HCT116 (cell line): Measurements from ENCODE around the gene LCP1. TPM values are rescaled to one million over a fixed set of nuclear protein-coding genes. Genes with fewer than 3 reads are reported as not detected.
"Not testable (repeated sequence)": the region's sequence is repeated elsewhere in the genome, so short reads cannot be mapped to it uniquely, and the experiment has no call there.

Experiments used
- ATAC-seq: fragments of 200-7000 bp; cut with Tn5 transposase; 2 replicates; pipeline ENCODE4 v1.9.1; 2020; ENCODE audit warnings: mild to moderate bottlenecking, moderate library complexity
- BruUV-seq: library from RNA; stranded (reverse); fragments of 400-500 nt; replicated peaks from 2 replicates; lab custom pipeline; 2021; lab: Mats Ljungman, UMichigan
- CTCF ChIA-PET: fragments of 300-600 bp; sonication (Branson Sonifier 250); formaldehyde crosslinking; loops from one replicate; lab custom pipeline; 2021; ENCODE audit warnings: antibody characterized with exemption; lab: Charles Lee
- POLR2A ChIA-PET: fragments of 300-600, 350-600 bp; sonication (Branson Sonifier 250); formaldehyde crosslinking; loops from one replicate; lab custom pipeline; 2021; ENCODE audit warnings: antibody characterized with exemption; lab: Charles Lee
- RAD21 ChIA-PET, 2 experiments: fragments of 300-600 bp; sonication (Branson Sonifier 250); formaldehyde crosslinking; loops; one replicate each; lab custom pipeline; 2023; ENCODE audit warnings: low total read pairs in 2 of 2; ENCODE audit not compliant: uncharacterized antibody in 2 of 2, unreplicated experiment in 2 of 2, low non-redundant PET in 1 of 2; lab: Charles Lee
- DNase-seq: peaks from one replicate; pipeline ENCODE4 v3.0.0-alpha.2; 2010; ENCODE audit warnings: low read depth, low spot score
- H2AFZ ChIP-seq: fragments of 200-600 bp; shearing (Covaris generic), sonication (generic); 2 replicates; pipeline ENCODE4 v1.6.1; 2017; ENCODE audit warnings: low read depth, mixed run types, mixed read lengths, antibody characterized with exemption, low read length; ENCODE audit not compliant: poor library complexity, severe bottlenecking
- H3K27ac ChIP-seq: 2 replicates; pipeline ENCODE4 v1.5.1; 2012; ENCODE audit warnings: low read depth, low read length
- H3K27me3 ChIP-seq: fragments of 200-600 bp; sonication (generic); 2 replicates; pipeline ENCODE4 v1.6.1; 2016; ENCODE audit warnings: mixed run types, low read length, mixed read lengths; ENCODE audit not compliant: insufficient read depth
- H3K36me3 ChIP-seq, 2 experiments: fragments of 200-500 bp in 1 of 2; fragments of 200-600 bp in 1 of 2; sonication (Bioruptor generic) in 1 of 2; sonication (generic) in 1 of 2; 2 replicates each; pipeline versions ENCODE4 v1.5.1 to v1.6.1; 2014 to 2016; ENCODE audit warnings: low read length in 2 of 2, inconsistent platforms in 1 of 2, mixed read lengths in 1 of 2, mixed run types in 1 of 2; ENCODE audit not compliant: insufficient read depth in 2 of 2, control insufficient read depth in 1 of 2
- H3K4me1 ChIP-seq, 2 experiments: fragments of 200-600 bp in 1 of 2; sonication (generic) in 1 of 2; 2 replicates each; pipeline versions ENCODE4 v1.5.1 to v1.6.1; 2012 to 2017; ENCODE audit warnings: low read length in 2 of 2, inconsistent platforms in 1 of 2, mild to moderate bottlenecking in 1 of 2, mixed read lengths in 1 of 2, mixed run types in 1 of 2, moderate library complexity in 1 of 2; ENCODE audit not compliant: insufficient read depth in 2 of 2, control insufficient read depth in 1 of 2
- H3K4me2 ChIP-seq: fragments of 200-600 bp; sonication (generic); 2 replicates; pipeline ENCODE4 v1.6.1; 2017; ENCODE audit warnings: mixed run types, low read length, mixed read lengths
- H3K4me3 ChIP-seq, 2 experiments: fragments of 200-600 bp in 1 of 2; sonication (generic) in 1 of 2; replicated peaks in 1 of 2; 2 replicates each; pipeline ENCODE4 v1.5.1; 2011 to 2016; ENCODE audit warnings: low read length in 2 of 2, control low read depth in 1 of 2, low read depth in 1 of 2, mild to moderate bottlenecking in 1 of 2, mixed read lengths in 1 of 2, mixed run types in 1 of 2
- H3K79me2 ChIP-seq: fragments of 200-600 bp; sonication (generic); 2 replicates; pipeline ENCODE4 v1.6.1; 2017; ENCODE audit warnings: mild to moderate bottlenecking, mixed run types, low read length, moderate library complexity, mixed read lengths; ENCODE audit not compliant: insufficient read depth
- H3K9ac ChIP-seq: fragments of 200-600 bp; sonication (generic); 2 replicates; pipeline ENCODE4 v1.6.1; 2016; ENCODE audit warnings: low read length, mixed read lengths
- H3K9me2 ChIP-seq: fragments of 200-600 bp; sonication (generic), shearing (Covaris generic); 2 replicates; pipeline ENCODE4 v1.6.1; 2017; ENCODE audit warnings: mixed run types, mild to moderate bottlenecking, moderate library complexity; ENCODE audit not compliant: insufficient read depth
- H3K9me3 ChIP-seq, 2 experiments: fragments of 200-500 bp in 1 of 2; fragments of 200-600 bp in 1 of 2; sonication (Bioruptor generic) in 1 of 2; sonication (generic) in 1 of 2; 2 replicates each; pipeline ENCODE4 v1.6.1; 2014 to 2017; ENCODE audit warnings: low read length in 2 of 2, mixed read lengths in 2 of 2, inconsistent platforms in 1 of 2, low read depth in 1 of 2, mild to moderate bottlenecking in 1 of 2, mixed run types in 1 of 2, moderate library complexity in 1 of 2; ENCODE audit not compliant: control insufficient read depth in 1 of 2, insufficient read depth in 1 of 2
- H4K20me1 ChIP-seq: fragments of 200-600 bp; sonication (generic), shearing (Covaris generic); 2 replicates; pipeline ENCODE4 v1.6.1; 2017; ENCODE audit warnings: mixed run types, mild to moderate bottlenecking, moderate library complexity; ENCODE audit not compliant: insufficient read depth
- ATF3 ChIP-seq: IDR thresholded peaks from 2 replicates; pipeline ENCODE4 v1.6.1; 2012
- CBX3 ChIP-seq: IDR thresholded peaks from 2 replicates; pipeline ENCODE4 v1.6.1; 2012; ENCODE audit warnings: low read depth
- CTCF ChIP-seq, 3 experiments: fragments of 200-600 bp in 1 of 3; sonication (generic) in 1 of 3; IDR thresholded peaks in 2 of 3; conservative IDR thresholded peaks in 1 of 3; 2 replicates each; pipeline ENCODE4 v1.5.1; 2012 to 2017; ENCODE audit warnings: low read depth in 2 of 3, low read length in 2 of 3, antibody characterized with exemption in 1 of 3, borderline replicate concordance in 1 of 3, control low read depth in 1 of 3, mild to moderate bottlenecking in 1 of 3, mixed read lengths in 1 of 3, mixed run types in 1 of 3, moderate library complexity in 1 of 3; ENCODE audit not compliant: insufficient read depth in 1 of 3
- ELF1 ChIP-seq: IDR thresholded peaks from 2 replicates; pipeline ENCODE4 v1.6.1; 2012; ENCODE audit warnings: low read depth, borderline replicate concordance
- EZH2 ChIP-seq: fragments of 200-600 bp; sonication (generic); IDR thresholded peaks from 2 replicates; pipeline ENCODE4 v1.6.1; 2017; ENCODE audit warnings: antibody characterized with exemption, mixed run types
- EZH2phosphoT487 ChIP-seq: fragments of 200-600 bp; IDR thresholded peaks from 2 replicates; pipeline ENCODE4 v1.6.1; 2018; ENCODE audit warnings: antibody characterized with exemption, borderline replicate concordance
- POLR2AphosphoS5 ChIP-seq: IDR thresholded peaks from 2 replicates; pipeline ENCODE4 v1.6.1; 2011; ENCODE audit warnings: mild to moderate bottlenecking, low read depth, low read length, moderate library complexity
- SIN3A ChIP-seq: IDR thresholded peaks from 2 replicates; pipeline ENCODE4 v1.6.1; 2012; ENCODE audit warnings: low read depth
- TCF7L2 ChIP-seq: IDR thresholded peaks from 2 replicates; pipeline ENCODE4 v1.7.0; 2011; ENCODE audit warnings: borderline replicate concordance, inconsistent platforms; ENCODE audit not compliant: insufficient read depth, insufficient read length; ENCODE audit errors: extremely low read depth
- YY1 ChIP-seq: IDR thresholded peaks from 2 replicates; pipeline ENCODE4 v1.6.1; 2011; ENCODE audit warnings: low read length, low read depth, moderate library complexity, mild to moderate bottlenecking; ENCODE audit not compliant: insufficient replicate concordance; ENCODE audit errors: extremely low read depth
- ZBTB33 ChIP-seq: IDR thresholded peaks from 2 replicates; pipeline ENCODE4 v1.6.1; 2011; ENCODE audit warnings: mild to moderate bottlenecking, low read length, moderate library complexity; ENCODE audit not compliant: insufficient replicate concordance; ENCODE audit errors: extremely low read depth
- ZFX ChIP-seq: fragments of 450-650 bp; IDR thresholded peaks from 2 replicates; pipeline ENCODE4 v1.6.1; 2017
- intact Hi-C: fragments of 100-400 bp; cut with micrococcal nuclease; formaldehyde crosslinking; loops from 2 replicates; pipeline ENCODE4 v1.10.0; 2022
- total RNA-seq: library from RNA; stranded (reverse); gene quantifications from one replicate; pipeline ENCODE4 v1.2.1, GENCODE V29; 2021; ENCODE audit not compliant: unreplicated experiment

Gene LCP1
- total RNA-seq, 1 experiment from 2014 or later = 2.2 TPM

GRCh38 chr13:46162741-46163140, 19.2 kb downstream of the LCP1 start:
- H3K4me2 ChIP-seq, H2AFZ ChIP-seq, H3K36me3 ChIP-seq, H4K20me1 ChIP-seq, H3K9ac ChIP-seq, H3K9me3 ChIP-seq, POLR2A ChIA-PET, ATAC-seq, H3K4me1 ChIP-seq, H3K9me2 ChIP-seq, H3K79me2 ChIP-seq, RAD21 ChIA-PET, H3K4me3 ChIP-seq, H3K27ac ChIP-seq, BruUV-seq, DNase-seq: not testable (repeated sequence)
- CTCF ChIA-PET = interaction anchor here (1.3 kb wide), 1 partner anchor 356 kb away, joined by 3 read pairs; no protein-coding TSS in a partner anchor
- 0 out of 2 replicates have a peak, but pooled peaks cover 12% of the 10 kb centered on the region for H3K27me3 ChIP-seq
- intact Hi-C loops = loop anchor here (10.0 kb wide), 1 partner anchor 122 kb away; no protein-coding TSS in a partner anchor

GRCh38 chr13:46160471-46161066, 21.4 kb downstream of the LCP1 start:
- intact Hi-C loops = loop anchor here (1.0 to 10.0 kb wide), 3 partner anchors 124 to 537 kb away; no protein-coding TSS in a partner anchor
- TF ChIP-seq ZBTB33 (no peak), CTCF (IDR thresholded peaks at IDR 0.05 in 2 of 3, conservative IDR thresholded peaks at IDR 0.05 in 1 of 3; ENCODE audit: borderline replicate concordance in 1 of 3, insufficient read depth in 1 of 3, low read depth in 2 of 3, low read length in 2 of 3) (peak; percentile 61 to 82 (median 75)), TCF7L2 (no peak), ATF3 (no peak), ELF1 (no peak), POLR2AphosphoS5 (no peak), EZH2phosphoT487 (no peak), ZFX (no peak), EZH2 (no peak), CBX3 (no peak), YY1 (no peak), SIN3A (no peak)

More at GRCh38 chr13:46160471-46161066, 21.4 kb downstream of the LCP1 start:
- Histone ChIP-seq H3K36me3 (no peaks in the 10 kb centered on the region), H3K4me3 (no peak overlapping the region), H4K20me1 (no peaks in the 10 kb centered on the region), H3K4me2 (peak overlapping the region; percentile 32), H3K9ac (no peak overlapping the region), H3K9me3 (no peaks in the 10 kb centered on the region), H3K79me2 (no peaks in the 10 kb centered on the region), H3K27me3 (no peaks in the 10 kb centered on the region), H3K27ac (no peak overlapping the region), H3K9me2 (no peaks in the 10 kb centered on the region), H3K4me1 (no peaks in the 10 kb centered on the region), H2AFZ (no peak overlapping the region)
- no TSS peak for BruUV-seq
- ATAC-seq (peak; percentile 85), DNase-seq (peak; percentile 48)
- ChIA-PET POLR2A (interaction anchor here (1.7 kb wide), 1 partner anchor 353 kb away, joined by 5 read pairs; no protein-coding TSS in a partner anchor), CTCF (interaction anchor here (0.6 to 2.8 kb wide), 20 partner anchors 9 to 819 kb away, joined by 3 to 37 read pairs (median 5); partner anchors contain the start of gene TPT1), RAD21 (interaction anchor here in 1 of 2 experiments (1.1 kb wide), 1 partner anchor 353 kb away, joined by 3 read pairs; no protein-coding TSS in a partner anchor)
